ENCODE results near the gene MYZAP. TPM values are rescaled to one million over a fixed set of nuclear protein-coding genes. Genes with fewer than 3 reads are reported as not detected.
A peak's percentile ranks its signal among the peaks of the same experiment; 100 is the strongest.

MYZAP gene, protein sequence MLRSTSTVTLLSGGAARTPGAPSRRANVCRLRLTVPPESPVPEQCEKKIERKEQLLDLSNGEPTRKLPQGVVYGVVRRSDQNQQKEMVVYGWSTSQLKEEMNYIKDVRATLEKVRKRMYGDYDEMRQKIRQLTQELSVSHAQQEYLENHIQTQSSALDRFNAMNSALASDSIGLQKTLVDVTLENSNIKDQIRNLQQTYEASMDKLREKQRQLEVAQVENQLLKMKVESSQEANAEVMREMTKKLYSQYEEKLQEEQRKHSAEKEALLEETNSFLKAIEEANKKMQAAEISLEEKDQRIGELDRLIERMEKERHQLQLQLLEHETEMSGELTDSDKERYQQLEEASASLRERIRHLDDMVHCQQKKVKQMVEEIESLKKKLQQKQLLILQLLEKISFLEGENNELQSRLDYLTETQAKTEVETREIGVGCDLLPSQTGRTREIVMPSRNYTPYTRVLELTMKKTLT
- total RNA-seq (2013; cell fraction: nucleolus; rRNA removed) = not detected in 2 replicates
- not detected in 2 replicates for total RNA-seq (2014; rRNA removed)
- not detected in 2 replicates for total RNA-seq (2014; rRNA removed; fragmentation: Illumina TruSeq; extraction: Trizol)
- total RNA-seq (2021) = not detected in 2 replicates
- not detected for polyA plus RNA-seq (2011; ENCODE audit: low read depth)
- polyA plus RNA-seq (2011; rRNA removed) = not detected in 2 replicates
- not detected in 2 replicates for polyA plus RNA-seq (2011; cell fraction: cytosol; rRNA removed)
- not detected in 2 replicates for polyA plus RNA-seq (2011; cell fraction: nucleus; rRNA removed)
- not detected in 2 replicates for polyA plus RNA-seq (2012)
- polyA plus RNA-seq (2014; fragmentation: Illumina TruSeq; extraction: Trizol) = not detected in 2 replicates
- polyA plus RNA-seq (2014; fragmentation: Nextera tagmentation; extraction: Ambion mirVana) = not detected
- polyA plus RNA-seq (2014; rRNA removed) = not detected in 2 replicates
- polyA plus RNA-seq (2016; fragmentation: Nextera tagmentation; extraction: Ambion mirVana) = not detected
- not detected in 2 replicates for polyA minus RNA-seq (2011; rRNA and poly(A)+ RNA removed)
- polyA minus RNA-seq (2011; cell fraction: cytosol; rRNA and poly(A)+ RNA removed) = not detected in 2 replicates
- not detected in 2 replicates for polyA minus RNA-seq (2011; cell fraction: nucleus; rRNA and poly(A)+ RNA removed)
- not detected for Bru-seq, nascent RNA
- BruChase-seq, experiment 1, labeled RNA remaining after a 6-hour chase = not detected
- BruChase-seq, experiment 2, labeled RNA remaining after a 2-hour chase = not detected
- long read RNA-seq, experiment 1 = 0 reads
- long read RNA-seq, experiment 2 = 0 reads

DNA sequence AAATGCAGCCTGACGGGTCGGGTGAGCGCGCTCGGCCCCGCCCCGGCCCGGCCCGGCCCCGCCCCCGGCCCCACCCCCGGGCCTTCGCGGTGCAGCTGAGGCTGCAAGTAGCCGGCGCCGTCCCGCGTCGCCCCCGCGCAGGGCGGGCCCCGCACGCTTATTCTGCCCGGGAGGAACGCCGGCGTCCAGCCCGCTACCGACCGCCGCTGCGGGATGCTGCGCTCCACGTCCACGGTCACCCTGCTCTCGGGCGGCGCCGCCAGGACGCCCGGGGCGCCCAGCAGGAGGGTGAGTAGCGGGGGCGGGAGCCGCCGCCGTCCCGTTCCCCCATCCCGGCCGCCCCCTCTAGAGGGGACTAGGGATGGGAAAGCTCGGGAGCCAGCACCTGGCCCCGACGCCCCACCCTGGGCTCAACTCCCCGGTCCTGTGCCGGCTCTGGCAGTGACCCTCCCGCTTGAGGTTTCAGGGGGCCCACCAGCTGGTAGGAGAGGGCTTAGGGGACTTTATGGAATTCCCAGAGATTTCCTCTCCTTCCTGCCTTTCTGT, at the start of gene MYZAP:
Gene MYZAP, plus strand, starts transcription at position 83 of the 546 bp plus-strand sequence. Its CDS starts 131 bp downstream, at position 214.
- 0 out of 2 replicates have a peak within 1 kb of the TSS, but pooled peaks have one; percentile 30 for H3K4me2 ChIP-seq (ENCODE audit: control insufficient read depth, insufficient read depth)
- H3K79me2 ChIP-seq (ENCODE audit: control insufficient read depth, insufficient read depth, low read length) = no peaks in the 10 kb centered on the region
- intact Hi-C loops (cut with micrococcal nuclease; ENCODE audit: unreplicated experiment) (no loop called here), in situ Hi-C loops (cut with MboI) (no loop called here)
- H2AFZ ChIP-seq (ENCODE audit: control insufficient read depth, low read depth, low read length) = no peak within 1 kb of the TSS
- no peak for FAIRE-seq
- no peak for DNase-seq (ENCODE audit: low read depth, low spot score)
- H3K4me1 ChIP-seq (ENCODE audit: control insufficient read depth, insufficient read depth, low read length) = no peaks in the 10 kb centered on the region
- BruUV-seq (replicated peaks) = no TSS peak
- H3K27me3 ChIP-seq (replicated peaks in 1 of 2; ENCODE audit: control insufficient read depth in 2 of 2, insufficient read depth in 2 of 2, low read length in 1 of 2) = peaks cover 5 to 12% of the 10 kb centered on the region in 2 experiments
- no peaks in the 10 kb centered on the region for H3K9me3 ChIP-seq (replicated peaks; ENCODE audit: control insufficient read depth, insufficient read depth, low read length)
- POLR2A ChIA-PET = no interaction called here
- H3K27ac ChIP-seq (ENCODE audit: control insufficient read depth, insufficient read depth) = no peak within 1 kb of the TSS
- CTCF ChIA-PET = no interaction called here
- ATAC-seq = peak; percentile 46; the same call in 2 of the 3 replicates
- WGBS (ENCODE audit: insufficient coverage, insufficient replicate concordance, low lambda C conversion rate, missing lambda C conversion rate) = 15% methylated on average over 14 of the region's 58 CpGs
- H3K4me3 ChIP-seq = no peak within 1 kb of the TSS
- no peak within 1 kb of the TSS for H3K9ac ChIP-seq (ENCODE audit: control insufficient read depth, insufficient read depth, low read length)
- RAD21 ChIA-PET (ENCODE audit: unreplicated experiment) = no interaction called here
- no peaks in the 10 kb centered on the region for H4K20me1 ChIP-seq (ENCODE audit: control insufficient read depth, insufficient read depth)
- H3K36me3 ChIP-seq (ENCODE audit: control insufficient read depth in 2 of 2, insufficient read depth in 2 of 2, low read length in 1 of 2) = no peaks in the 10 kb centered on the region
- TF ChIP-seq KLF5 (IDR thresholded peaks at IDR 0.05; ENCODE audit: partially characterized antibody) (no peak), SUZ12 (IDR thresholded peaks at IDR 0.05; ENCODE audit: unreplicated experiment) (peak; percentile 85)
- SMC1A ChIA-PET (ENCODE audit: uncharacterized antibody, unreplicated experiment) = no interaction called here

Data from GM12878 (cell line).